GM12872 (cell line): ENCODE measurements around the gene HPCAL4.

Source experiments
- CTCF ChIP-seq: IDR thresholded peaks from 3 replicates; pipeline ENCODE4 v1.5.1; 2011; ENCODE audit warnings: low read depth, mild to moderate bottlenecking, low read length, moderate library complexity; ENCODE audit not compliant: insufficient read depth

Gene HPCAL4

GRCh38 chr1:39642796-39643195, 48.4 kb downstream of the HPCAL4 start:
- no peak for TF ChIP-seq CTCF

GRCh38 chr1:39640861-39641260, 50.4 kb downstream of the HPCAL4 start:
- TF ChIP-seq CTCF: no peak

- no peak for TF ChIP-seq CTCF
Observed at GRCh38 chr1:39639305-39640130, 51.7 kb downstream of the HPCAL4 start, which contains the start of gene HEYL. TSS of gene HEYL (minus strand) at chr1:39639643. CDS start at chr1:39639625, 18 bp downstream.

GRCh38 chr1:39638965-39639304, 52.3 kb downstream of the HPCAL4 start:
- no peak for TF ChIP-seq CTCF

GRCh38 chr1:39637361-39637760, 53.9 kb downstream of the HPCAL4 start:
- no peak for TF ChIP-seq CTCF

GRCh38 chr1:39635871-39636210, 55.4 kb downstream of the HPCAL4 start:
- no peak for TF ChIP-seq CTCF

GRCh38 chr1:39635205-39635870, 55.9 kb downstream of the HPCAL4 start:
- no peak for TF ChIP-seq CTCF
